ENCODE results near the gene SLC12A9. TPM values are rescaled to one million over a fixed set of nuclear protein-coding genes. Genes with fewer than 3 reads are reported as not detected.

Gene SLC12A9
- total RNA-seq, 1 experiment from 2014 or later, result 29.9 TPM

DNA sequence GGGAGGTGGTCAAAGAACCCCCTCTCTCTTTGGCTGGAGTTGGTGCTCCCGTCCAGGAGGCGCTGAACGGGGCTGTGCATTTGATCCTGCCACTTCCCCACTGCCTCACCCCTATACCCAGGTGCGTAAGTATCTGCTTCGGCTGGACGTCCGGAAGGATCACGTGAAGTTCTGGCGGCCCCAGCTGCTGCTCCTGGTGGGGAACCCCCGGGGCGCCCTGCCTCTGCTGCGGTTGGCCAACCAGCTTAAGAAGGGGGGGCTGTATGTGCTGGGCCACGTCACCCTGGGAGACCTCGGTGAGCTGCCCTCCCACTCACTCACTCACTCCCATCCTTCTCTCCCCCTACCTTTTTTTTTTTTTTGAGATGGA is 9.1 kb downstream of the SLC12A9 start:
- H3K4me1 Mint-ChIP-seq (ENCODE audit: low read depth, unreplicated experiment), result no peaks in the 10 kb centered on the region
- no peak overlapping the region for H3K27ac Mint-ChIP-seq (ENCODE audit: unreplicated experiment)
- no TSS peak for BruUV-seq (replicated peaks)
- no peak overlapping the region for H3K4me3 Mint-ChIP-seq (ENCODE audit: low read depth, unreplicated experiment)
- no peaks in the 10 kb centered on the region for H3K27me3 Mint-ChIP-seq (ENCODE audit: unreplicated experiment)
- CTCF ChIA-PET, result no interaction called here
- DNase-seq, result no peak
- TF ChIP-seq CTCF (IDR thresholded peaks at IDR 0.05; ENCODE audit: unreplicated experiment), result no peak
- no peaks in the 10 kb centered on the region for H3K9me3 Mint-ChIP-seq (ENCODE audit: low read depth, unreplicated experiment)
- intact Hi-C loops (cut with micrococcal nuclease; ENCODE audit: unreplicated experiment), result no loop called here
- H3K36me3 Mint-ChIP-seq (ENCODE audit: insufficient read depth, unreplicated experiment), result peaks cover 26% of the 10 kb centered on the region

GRCh38 chr7:100863406-100863950 is 11.0 kb downstream of the SLC12A9 start:
- Mint-ChIP-seq H3K27me3 (ENCODE audit: unreplicated experiment) (no peaks in the 10 kb centered on the region), H3K4me1 (ENCODE audit: low read depth, unreplicated experiment) (no peaks in the 10 kb centered on the region), H3K4me3 (ENCODE audit: low read depth, unreplicated experiment) (no peak overlapping the region), H3K27ac (ENCODE audit: unreplicated experiment) (no peak overlapping the region), H3K36me3 (ENCODE audit: insufficient read depth, unreplicated experiment) (peaks cover 38% of the 10 kb centered on the region), H3K9me3 (ENCODE audit: low read depth, unreplicated experiment) (no peaks in the 10 kb centered on the region)
- intact Hi-C loops (cut with micrococcal nuclease; ENCODE audit: unreplicated experiment), result no loop called here
- BruUV-seq (replicated peaks), result no TSS peak
- DNase-seq, result no peak
- TF ChIP-seq CTCF (IDR thresholded peaks at IDR 0.05; ENCODE audit: unreplicated experiment), result no peak
- CTCF ChIA-PET, result no interaction called here

DNA sequence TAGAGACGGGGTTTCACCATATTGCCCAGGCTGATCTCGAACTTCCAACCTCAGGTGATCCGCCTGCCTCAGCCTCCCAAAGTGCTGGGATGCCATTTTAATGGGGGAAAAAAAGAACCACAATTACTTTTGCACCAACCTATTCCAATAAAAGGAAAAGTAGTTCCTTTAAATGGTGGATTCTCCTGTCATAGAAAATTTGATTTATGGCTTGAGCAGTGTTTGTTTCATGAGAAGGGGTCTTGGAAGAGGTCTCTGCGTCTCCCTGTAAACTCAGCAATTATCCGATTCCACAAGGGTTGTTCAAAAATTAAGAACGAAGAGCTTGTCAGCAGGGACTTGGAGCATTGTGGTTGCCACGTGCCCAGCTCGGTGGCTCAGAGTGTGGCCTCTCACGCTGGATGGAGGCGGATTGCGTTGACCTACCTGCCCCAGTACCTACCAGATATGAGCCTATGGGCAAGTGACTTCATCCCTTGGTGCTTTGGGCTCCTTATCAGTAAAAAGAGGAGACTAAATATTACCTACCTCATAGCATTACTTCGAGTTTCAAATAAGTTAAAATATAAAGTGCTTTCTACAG is 11.8 kb downstream of the SLC12A9 start:
- no peak overlapping the region for H3K27ac Mint-ChIP-seq (ENCODE audit: unreplicated experiment)
- no peaks in the 10 kb centered on the region for H3K4me1 Mint-ChIP-seq (ENCODE audit: low read depth, unreplicated experiment)
- TF ChIP-seq CTCF (IDR thresholded peaks at IDR 0.05; ENCODE audit: unreplicated experiment), result no peak
- CTCF ChIA-PET, result no interaction called here
- no peak for DNase-seq
- H3K36me3 Mint-ChIP-seq (ENCODE audit: insufficient read depth, unreplicated experiment), result peaks cover 44% of the 10 kb centered on the region
- intact Hi-C loops (cut with micrococcal nuclease; ENCODE audit: unreplicated experiment), result no loop called here
- no peaks in the 10 kb centered on the region for H3K27me3 Mint-ChIP-seq (ENCODE audit: unreplicated experiment)
- no peak overlapping the region for H3K4me3 Mint-ChIP-seq (ENCODE audit: low read depth, unreplicated experiment)
- no TSS peak for BruUV-seq (replicated peaks)
- no peaks in the 10 kb centered on the region for H3K9me3 Mint-ChIP-seq (ENCODE audit: low read depth, unreplicated experiment)

- CTCF ChIA-PET, result no interaction called here
- peak; percentile 58 for DNase-seq
- Mint-ChIP-seq H3K4me3 (ENCODE audit: low read depth, unreplicated experiment) (peak overlapping the region; percentile 79), H3K27ac (ENCODE audit: unreplicated experiment) (no peak overlapping the region), H3K4me1 (ENCODE audit: low read depth, unreplicated experiment) (no peaks in the 10 kb centered on the region), H3K9me3 (ENCODE audit: low read depth, unreplicated experiment) (no peaks in the 10 kb centered on the region), H3K27me3 (ENCODE audit: unreplicated experiment) (no peaks in the 10 kb centered on the region), H3K36me3 (ENCODE audit: insufficient read depth, unreplicated experiment) (peaks cover 41% of the 10 kb centered on the region)
- intact Hi-C loops (cut with micrococcal nuclease; ENCODE audit: unreplicated experiment), result no loop called here
- TF ChIP-seq CTCF (IDR thresholded peaks at IDR 0.05; ENCODE audit: unreplicated experiment), result no peak
- no TSS peak for BruUV-seq (replicated peaks)
Observed at GRCh38 chr7:100865372-100865911, 12.9 kb downstream of the SLC12A9 start.
